HG03039 (cell line): ENCODE data around the gene MRPS34.

ENCODE experiments used
- ATAC-seq: cut with Tn5 transposase; IDR thresholded peaks from one replicate; pipeline ENCODE4 v1.9.1; 2021; ENCODE audit warnings: mild to moderate bottlenecking, moderate library complexity; ENCODE audit not compliant: unreplicated experiment

The MRPS34 gene

DNA sequence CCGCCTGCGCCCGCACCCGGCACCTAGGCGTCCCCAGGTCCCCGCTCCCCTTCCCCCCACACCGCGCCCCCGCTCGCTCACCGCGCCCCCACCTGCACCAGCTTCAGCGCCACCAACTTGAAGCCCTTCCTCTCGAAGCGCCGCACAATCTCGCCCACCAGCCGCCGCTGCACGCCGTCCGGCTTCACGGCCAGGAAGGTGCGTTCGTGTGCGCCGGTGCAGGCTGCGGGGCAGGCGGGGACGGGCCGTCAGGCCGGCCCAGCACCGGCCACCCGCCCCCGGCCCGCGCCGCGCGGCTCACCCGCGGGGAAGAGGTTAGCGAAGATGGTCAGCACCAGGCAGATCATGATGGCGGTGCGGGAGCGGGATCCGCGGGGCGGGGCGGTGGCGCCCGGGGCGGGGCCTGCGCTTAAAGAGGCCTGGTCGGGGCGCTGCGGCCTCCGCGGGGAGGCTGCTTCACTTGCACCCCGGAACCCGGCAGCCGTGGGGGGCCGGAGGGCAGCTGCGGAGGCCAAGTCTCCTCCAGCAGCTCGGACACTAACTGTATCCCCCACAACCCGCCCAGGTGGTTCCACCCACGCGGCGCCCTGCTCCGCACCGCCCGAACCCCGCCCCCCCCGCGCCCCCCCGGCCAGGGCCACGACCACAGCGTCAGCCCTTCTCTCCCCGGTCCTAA lies 1.6 kb downstream of the MRPS34 start, which contains the start of gene NME3:
TSS of gene NME3 (minus strand) at position 356 of the 676 bp plus-strand sequence. CDS start at position 347, 9 bp downstream.
- ATAC-seq = no peak

GRCh38 chr16:1770328-1771187 lies 2.4 kb downstream of the MRPS34 start:
- ATAC-seq = no peak

DNA sequence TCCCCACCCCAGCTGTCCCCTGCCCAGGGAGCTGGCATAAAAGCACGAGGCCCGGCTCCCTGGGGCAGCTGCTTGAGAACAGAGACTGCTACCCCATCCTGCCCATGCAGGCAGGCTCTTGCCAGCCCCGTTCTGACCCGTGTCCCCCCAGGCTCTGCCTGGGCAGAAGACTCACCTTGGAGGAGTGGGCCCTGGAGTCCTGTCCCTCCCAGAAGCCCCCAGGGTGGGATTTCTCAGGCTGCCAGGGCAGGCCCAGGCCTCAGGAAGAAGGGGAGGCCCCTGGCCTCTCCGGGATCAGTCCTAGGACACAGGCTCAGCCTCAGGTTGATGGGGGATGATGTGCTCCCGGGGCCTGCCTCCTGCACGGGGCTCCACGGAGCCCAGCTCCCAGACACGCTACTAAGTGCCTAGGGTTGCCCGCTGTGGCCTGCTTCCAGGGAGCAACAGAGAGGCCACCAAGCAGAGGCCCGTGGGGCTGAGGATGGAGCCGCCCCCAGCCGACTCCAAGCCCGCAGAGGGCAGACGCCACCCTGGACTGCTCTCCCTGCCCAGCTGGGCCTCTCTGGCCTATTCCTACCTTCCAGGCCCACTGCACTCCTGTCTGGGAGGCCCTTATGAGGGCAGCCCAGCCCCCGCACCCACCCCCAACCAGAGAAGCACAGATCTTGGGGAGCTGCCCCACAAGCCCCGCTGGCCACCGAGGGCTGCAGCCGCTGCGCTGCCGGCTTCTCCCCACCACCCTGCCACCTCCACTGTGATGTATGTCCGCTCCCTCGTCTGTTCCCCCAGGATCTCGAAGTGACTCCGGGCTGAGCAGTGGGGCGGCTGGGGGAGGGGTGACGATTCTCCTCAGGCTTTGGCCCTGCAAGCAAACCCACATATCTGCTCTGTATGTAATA lies 3.3 kb downstream of the MRPS34 start:
- no peak for ATAC-seq

- ATAC-seq = no peak
These were observed 4.0 kb downstream of the MRPS34 start for GRCh38 chr16:1768767-1769401.

- ATAC-seq = no peak
These were observed 4.7 kb downstream of the MRPS34 start for GRCh38 chr16:1768061-1768766.

DNA sequence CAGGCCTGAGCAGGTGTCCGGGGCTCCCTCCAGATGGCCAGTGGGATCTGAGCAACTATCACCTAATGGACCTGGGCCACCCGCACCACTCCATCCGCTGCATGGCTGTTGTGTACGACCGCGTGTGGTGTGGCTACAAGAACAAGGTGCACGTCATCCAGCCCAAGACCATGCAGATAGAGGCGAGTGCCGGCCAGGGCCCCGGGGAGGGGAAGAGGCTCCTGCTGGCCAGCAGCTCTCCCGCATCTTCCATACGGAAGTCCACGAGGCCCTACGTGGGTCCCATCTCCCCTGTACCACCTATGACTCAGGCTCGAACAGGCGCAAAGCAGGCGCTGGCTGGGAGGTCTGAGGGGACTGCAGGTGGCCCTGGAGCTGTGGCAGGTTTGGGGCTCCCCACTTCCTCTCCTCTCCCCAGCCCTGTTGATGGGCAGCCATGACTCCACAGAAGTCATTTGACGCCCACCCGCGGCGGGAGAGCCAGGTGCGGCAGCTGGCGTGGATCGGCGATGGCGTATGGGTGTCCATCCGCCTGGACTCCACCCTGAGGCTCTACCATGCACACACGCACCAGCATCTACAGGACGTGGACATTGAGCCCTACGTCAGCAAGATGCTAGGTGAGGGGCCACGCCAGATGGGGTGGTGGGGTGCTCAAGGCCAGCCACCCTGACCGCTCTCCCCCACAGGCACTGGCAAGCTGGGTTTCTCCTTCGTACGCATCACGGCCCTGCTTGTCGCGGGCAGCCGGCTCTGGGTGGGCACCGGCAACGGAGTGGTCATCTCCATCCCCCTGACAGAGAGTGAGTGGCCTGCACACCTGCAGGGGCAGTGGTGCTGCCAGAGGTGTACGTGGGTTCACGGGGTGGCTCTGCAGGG lies 5.6 kb downstream of the MRPS34 start:
- no peak for ATAC-seq

DNA sequence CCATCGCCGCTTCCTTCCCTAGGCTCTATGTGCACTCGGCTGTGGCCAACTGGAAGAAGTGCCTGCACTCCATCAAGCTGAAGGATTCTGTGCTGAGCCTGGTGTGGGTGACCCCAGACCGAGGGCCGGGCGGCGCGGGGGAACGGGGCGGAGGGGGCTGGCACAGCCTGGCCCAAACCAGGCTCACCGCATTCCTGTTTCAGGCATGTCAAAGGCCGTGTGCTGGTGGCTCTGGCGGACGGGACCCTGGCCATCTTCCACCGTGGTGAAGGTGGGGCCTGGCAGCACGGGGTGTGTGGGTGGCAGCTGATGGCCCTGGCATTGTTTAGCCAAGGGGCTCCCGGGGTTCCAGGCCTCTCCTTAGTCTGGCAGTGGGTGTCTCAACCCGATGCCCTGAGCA lies 6.2 kb downstream of the MRPS34 start:
- no peak for ATAC-seq

DNA sequence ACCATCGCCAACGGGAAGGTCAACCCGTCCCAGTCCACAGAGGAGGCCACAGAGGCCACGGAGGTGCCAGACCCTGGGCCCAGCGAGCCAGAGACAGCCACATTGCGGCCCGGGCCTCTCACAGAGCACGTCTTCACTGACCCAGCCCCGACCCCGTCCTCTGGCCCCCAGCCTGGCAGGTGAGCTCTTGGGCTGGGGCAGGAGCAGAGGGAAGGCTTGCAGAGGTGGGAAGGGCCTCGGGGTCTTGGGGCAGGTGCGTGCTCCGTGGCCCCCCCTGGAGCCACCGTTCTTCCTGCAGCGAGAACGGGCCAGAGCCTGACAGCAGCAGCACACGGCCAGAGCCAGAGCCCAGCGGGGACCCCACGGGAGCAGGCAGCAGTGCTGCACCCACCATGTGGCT lies 6.7 kb downstream of the MRPS34 start:
- ATAC-seq = no peak

DNA sequence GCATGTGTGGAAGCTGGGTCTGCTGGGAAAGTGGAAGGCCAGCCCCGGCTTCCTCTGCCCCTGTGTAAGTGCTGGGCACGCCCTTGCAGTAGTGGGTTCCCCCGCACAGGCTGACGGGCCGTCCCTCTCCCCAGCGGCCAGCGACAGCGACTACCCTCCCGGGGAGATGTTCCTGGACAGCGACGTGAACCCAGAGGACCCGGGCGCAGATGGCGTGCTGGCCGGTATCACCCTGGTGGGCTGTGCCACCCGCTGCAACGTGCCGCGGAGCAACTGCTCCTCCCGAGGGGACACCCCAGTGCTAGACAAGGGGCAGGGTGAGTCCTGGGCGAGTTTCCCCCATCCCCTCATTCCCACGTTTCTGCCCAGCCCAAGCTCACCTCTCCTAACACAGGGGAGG lies 7.1 kb downstream of the MRPS34 start:
- ATAC-seq = no peak

DNA sequence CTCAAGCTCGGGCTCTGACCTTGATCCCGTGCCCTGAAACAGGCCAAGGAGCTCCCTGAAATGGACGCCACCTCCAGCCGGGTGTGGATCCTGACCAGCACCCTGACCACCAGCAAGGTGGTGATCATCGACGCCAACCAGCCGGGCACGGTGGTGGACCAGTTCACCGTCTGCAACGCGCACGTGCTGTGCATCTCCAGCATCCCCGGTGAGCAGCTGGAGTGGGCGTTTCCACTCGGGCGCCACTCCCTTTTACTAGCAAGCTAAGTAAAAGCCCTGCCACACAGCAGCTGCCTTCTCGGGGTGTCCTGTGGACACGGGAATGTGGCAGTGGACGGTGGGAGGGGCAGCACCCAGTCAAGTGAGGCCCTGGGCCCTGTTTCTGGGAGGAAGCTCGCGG lies 8.0 kb downstream of the MRPS34 start:
- no peak for ATAC-seq

GRCh38 chr16:1763521-1764511 lies 9.1 kb downstream of the MRPS34 start:
- no peak for ATAC-seq

- no peak for ATAC-seq
These were observed 9.9 kb downstream of the MRPS34 start for GRCh38 chr16:1762879-1763520.

GRCh38 chr16:1762196-1762878 lies 10.6 kb downstream of the MRPS34 start:
- ATAC-seq = no peak

DNA sequence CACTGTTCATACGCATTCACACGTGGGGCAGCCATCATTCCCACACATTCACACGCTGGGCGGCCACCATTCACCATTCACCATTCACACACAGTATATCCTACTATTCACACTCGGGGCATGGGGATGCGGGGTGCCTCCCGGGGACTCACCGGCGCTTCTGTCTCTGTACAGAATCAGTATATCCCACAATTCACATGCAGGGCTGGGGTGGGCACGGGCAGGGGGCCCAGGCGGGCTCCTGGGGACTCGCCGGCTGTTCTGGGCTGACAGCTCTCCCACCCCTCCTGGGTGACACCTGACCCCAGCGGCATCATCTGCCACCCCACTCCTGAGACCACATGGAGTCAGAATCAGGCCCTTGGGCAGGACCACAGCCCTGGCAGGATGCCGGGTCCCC lies 11.2 kb downstream of the MRPS34 start:
- ATAC-seq = no peak

- ATAC-seq = no peak
These were observed 12.0 kb downstream of the MRPS34 start for GRCh38 chr16:1760911-1761310.

GRCh38 chr16:1759511-1759910 lies 13.4 kb downstream of the MRPS34 start:
- ATAC-seq = no peak

GRCh38 chr16:1758923-1759322 lies 14.0 kb downstream of the MRPS34 start:
- no peak for ATAC-seq
